Esophagus muscularis mucosa (tissue), 4 donors: Measurements from ENCODE around the gene COL2A1. TPM values are rescaled to one million over a fixed set of nuclear protein-coding genes. Genes with fewer than 3 reads are reported as not detected.

ENCODE experiments used
- DNase-seq: peaks from one replicate; pipeline ENCODE4 v3.0.0-alpha.2; 2017; ENCODE audit errors: extremely low spot score
- H3K27ac ChIP-seq, 4 donors: fragments of 200-600 bp; sonication (generic); replicated peaks in 1 of 4; 1 replicate in 3 of 4; 2 replicates in 1 of 4; pipeline ENCODE4 v1.5.1; 2016 to 2019; ENCODE audit warnings: mild to moderate bottlenecking in 1 of 4
- H3K27me3 ChIP-seq, 4 donors: fragments of 200-600 bp; sonication (generic); one replicate each; pipeline versions ENCODE4 v1.5.1 to v1.6.0; 2016 to 2019
- H3K36me3 ChIP-seq, 4 donors: fragments of 200-600 bp; sonication (generic); one replicate each; pipeline ENCODE4 v1.5.1; 2016 to 2019
- H3K4me1 ChIP-seq, 4 donors: fragments of 200-600 bp; sonication (generic); one replicate each; pipeline ENCODE4 v1.5.1; 2016 to 2019
- H3K4me3 ChIP-seq, 4 donors: fragments of 200-600 bp; sonication (generic); 1 replicate in 2 of 4; 2 replicates in 2 of 4; pipeline ENCODE4 v1.5.1; 2016 to 2019; ENCODE audit warnings: mild to moderate bottlenecking in 4 of 4, moderate library complexity in 1 of 4
- H3K9me3 ChIP-seq, 4 donors: fragments of 200-600 bp; sonication (generic); 1 replicate in 3 of 4; 2 replicates in 1 of 4; pipeline ENCODE4 v1.5.1; 2016 to 2019
- EP300 ChIP-seq: sonication (generic); formaldehyde crosslinking; IDR thresholded peaks from one replicate; pipeline ENCODE4 v1.6.1; 2017; ENCODE audit warnings: antibody characterized with exemption
- POLR2A ChIP-seq: fragments of 450-650 bp; IDR thresholded peaks from one replicate; pipeline ENCODE4 v1.6.1; 2017; ENCODE audit warnings: antibody characterized with exemption, moderate library complexity, mild to moderate bottlenecking, low read depth
- POLR2AphosphoS5 ChIP-seq, 2 donors: sonication (generic); formaldehyde crosslinking; IDR thresholded peaks; one replicate each; pipeline ENCODE4 v1.6.1; 2017; ENCODE audit warnings: antibody characterized with exemption in 2 of 2
- WGBS: methylation state at CpG from one replicate; pipeline ENCODE4 v1.1.5; 2018; 5-methylcytosine and 5-hydroxymethylcytosine counted together
- intact Hi-C: fragments of 100-400 bp; cut with DNase I; formaldehyde crosslinking; loops from one replicate; pipeline ENCODE4 v1.15.1; 2023
- total RNA-seq, 4 donors: library from RNA; depleted of rRNA; stranded (reverse); fragments of >200 nt; gene quantifications; one replicate each; pipeline versions ENCODE4 v1.1.0 to v1.2.1, GENCODE V29; 2016
- TF ChIP-seq, protein P1 (sequence below), 3 experiments: fragments of 200-600 bp in 2 of 3; fragments of 450-650 bp in 1 of 3; sonication (generic) in 2 of 3; IDR thresholded peaks; one replicate each; pipeline ENCODE4 v1.5.1; 2017 to 2019; ENCODE audit warnings: antibody characterized with exemption in 3 of 3, mild to moderate bottlenecking in 2 of 3, moderate library complexity in 1 of 3

The COL2A1 gene
- total RNA-seq, 4 donors from 2014 or later = not detected

DNA sequence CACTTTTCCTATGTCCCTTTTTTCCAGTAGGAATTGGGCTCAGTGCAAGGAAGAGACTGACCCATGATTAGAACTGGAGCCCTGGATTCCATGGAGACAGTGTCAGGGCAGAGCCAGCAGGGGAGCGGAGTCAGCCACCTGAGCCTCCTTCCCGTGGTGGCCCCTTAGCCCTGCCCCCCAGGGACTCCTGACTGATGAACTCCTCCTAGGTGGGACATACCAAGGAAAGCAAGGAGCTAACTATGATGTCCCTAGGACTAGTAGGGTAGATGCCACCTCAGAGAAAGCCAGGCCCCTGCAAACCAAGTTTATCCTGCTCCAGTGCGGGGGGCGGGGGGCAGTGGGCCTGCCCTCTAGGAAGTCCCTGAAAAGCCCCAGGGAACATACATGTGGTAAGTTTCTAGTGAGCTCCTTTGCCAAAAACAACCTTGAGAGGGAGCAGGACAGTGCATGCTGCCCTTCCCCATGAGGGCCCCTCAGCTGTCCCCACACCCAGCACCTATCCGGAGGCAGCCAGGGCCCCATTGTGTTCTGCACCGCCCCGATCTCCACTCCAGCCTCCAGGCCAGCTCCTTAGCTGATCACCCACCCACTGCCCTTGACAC is 6.2 kb upstream of the COL2A1 start:
- H3K27me3 ChIP-seq = peaks cover 0 to 61% (median 6%) of the 10 kb centered on the region in 4 donors
- peaks cover 0 to under 1% (median 0%) of the 10 kb centered on the region in 4 donors for H3K4me1 ChIP-seq
- no peak overlapping the region for H3K27ac ChIP-seq
- 58% methylated on average over 5 of the region's 7 CpGs for WGBS
- intact Hi-C loops = no loop called here
- TF ChIP-seq, protein P1, sequence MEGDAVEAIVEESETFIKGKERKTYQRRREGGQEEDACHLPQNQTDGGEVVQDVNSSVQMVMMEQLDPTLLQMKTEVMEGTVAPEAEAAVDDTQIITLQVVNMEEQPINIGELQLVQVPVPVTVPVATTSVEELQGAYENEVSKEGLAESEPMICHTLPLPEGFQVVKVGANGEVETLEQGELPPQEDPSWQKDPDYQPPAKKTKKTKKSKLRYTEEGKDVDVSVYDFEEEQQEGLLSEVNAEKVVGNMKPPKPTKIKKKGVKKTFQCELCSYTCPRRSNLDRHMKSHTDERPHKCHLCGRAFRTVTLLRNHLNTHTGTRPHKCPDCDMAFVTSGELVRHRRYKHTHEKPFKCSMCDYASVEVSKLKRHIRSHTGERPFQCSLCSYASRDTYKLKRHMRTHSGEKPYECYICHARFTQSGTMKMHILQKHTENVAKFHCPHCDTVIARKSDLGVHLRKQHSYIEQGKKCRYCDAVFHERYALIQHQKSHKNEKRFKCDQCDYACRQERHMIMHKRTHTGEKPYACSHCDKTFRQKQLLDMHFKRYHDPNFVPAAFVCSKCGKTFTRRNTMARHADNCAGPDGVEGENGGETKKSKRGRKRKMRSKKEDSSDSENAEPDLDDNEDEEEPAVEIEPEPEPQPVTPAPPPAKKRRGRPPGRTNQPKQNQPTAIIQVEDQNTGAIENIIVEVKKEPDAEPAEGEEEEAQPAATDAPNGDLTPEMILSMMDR (IDR thresholded peaks at IDR 0.05) = no peak
- TF ChIP-seq POLR2AphosphoS5 (IDR thresholded peaks at IDR 0.05) = no peak
- no peak for TF ChIP-seq POLR2A
- no peak for TF ChIP-seq EP300
- no peak for DNase-seq
- no peak overlapping the region for H3K4me3 ChIP-seq
- no peaks in the 10 kb centered on the region for H3K9me3 ChIP-seq
- H3K36me3 ChIP-seq = no peaks in the 10 kb centered on the region

DNA sequence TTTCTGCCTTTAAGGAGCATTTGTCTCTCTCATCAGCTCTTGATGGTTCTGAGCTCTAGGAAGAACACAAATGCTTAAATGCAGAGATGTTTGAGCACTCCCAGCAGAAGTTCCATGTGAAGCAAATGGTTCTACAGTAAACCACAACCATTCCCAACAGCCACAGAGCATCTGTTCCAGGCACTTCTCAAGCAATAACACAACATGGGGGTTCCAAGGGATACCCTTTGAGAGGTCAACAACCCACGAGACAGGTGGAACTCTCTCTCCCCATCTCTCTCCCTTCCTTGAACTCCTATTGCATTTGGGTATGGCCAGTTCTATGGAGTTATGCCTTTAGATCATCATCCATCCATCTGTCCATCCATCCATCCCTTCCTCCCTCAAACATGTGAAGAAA is 5.2 kb upstream of the COL2A1 start:
- Histone ChIP-seq H3K4me3 (no peak overlapping the region), H3K27ac (no peak overlapping the region), H3K4me1 (peaks cover 4 to 10% (median 7%) of the 10 kb centered on the region in 4 donors), H3K36me3 (no peaks in the 10 kb centered on the region), H3K9me3 (no peaks in the 10 kb centered on the region), H3K27me3 (peaks cover 3 to 65% (median 16%) of the 10 kb centered on the region in 4 donors)
- DNase-seq = no peak
- intact Hi-C loops = no loop called here
- whole genome bisulfite sequencing = 81% methylated on average over 1 of the region's 1 CpG
- TF ChIP-seq EP300 (no peak), POLR2AphosphoS5 (IDR thresholded peaks at IDR 0.05) (no peak), POLR2A (no peak)
- TF ChIP-seq, protein P1 (IDR thresholded peaks at IDR 0.05) = no peak

DNA sequence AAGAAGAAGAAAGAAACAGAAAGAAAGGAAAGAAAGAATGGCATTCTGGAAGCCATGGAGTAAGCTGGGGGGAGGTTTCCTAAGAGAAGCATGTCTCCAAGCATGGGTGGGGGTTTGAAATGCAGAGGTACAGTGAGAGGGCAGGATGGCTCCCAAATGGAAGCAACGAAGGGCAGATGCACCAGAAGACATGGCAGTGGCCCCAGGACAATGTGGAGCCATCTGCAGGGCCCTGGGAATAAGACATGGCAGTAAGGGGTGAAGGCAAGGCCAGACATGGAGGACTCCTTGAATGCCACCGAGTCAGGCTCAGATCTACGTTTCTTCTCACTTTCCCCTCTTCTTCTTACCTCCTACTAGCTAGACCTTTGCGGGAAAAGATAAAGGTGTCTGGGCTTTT is 4.7 kb upstream of the COL2A1 start:
- Histone ChIP-seq H3K4me3 (no peak overlapping the region), H3K4me1 (peaks cover 9 to 15% (median 12%) of the 10 kb centered on the region in 4 donors), H3K27me3 (peaks cover 7 to 68% (median 21%) of the 10 kb centered on the region in 4 donors), H3K36me3 (no peaks in the 10 kb centered on the region), H3K27ac (no peak overlapping the region), H3K9me3 (no peaks in the 10 kb centered on the region)
- no peak for DNase-seq
- intact Hi-C loops = no loop called here
- 81% methylated on average over 4 of the region's 4 CpGs for WGBS
- TF ChIP-seq EP300 = no peak
- no peak for TF ChIP-seq POLR2A
- TF ChIP-seq POLR2AphosphoS5 (IDR thresholded peaks at IDR 0.05) = no peak
- TF ChIP-seq, protein P1 (IDR thresholded peaks at IDR 0.05) = no peak

DNA sequence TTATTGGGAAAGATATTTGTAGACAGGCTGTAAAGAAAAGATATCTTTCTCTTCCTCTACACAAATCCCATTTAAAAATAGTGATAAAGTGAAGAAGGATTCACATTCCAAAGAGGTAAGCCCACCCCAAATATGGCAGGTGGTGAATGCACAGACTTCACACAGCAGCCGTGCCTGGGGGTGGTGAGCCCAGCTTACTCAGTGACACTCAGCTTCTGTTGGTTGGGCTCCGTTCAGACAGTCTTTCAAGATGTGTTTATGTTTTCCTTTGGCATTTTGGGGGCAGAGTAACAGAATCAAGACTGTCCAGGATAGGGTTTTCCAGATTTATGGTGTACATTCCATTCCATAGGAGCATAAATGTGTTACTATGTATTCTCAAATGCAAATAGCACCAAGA is 4.1 kb upstream of the COL2A1 start:
- Histone ChIP-seq H3K4me1 (peaks cover 15 to 21% (median 18%) of the 10 kb centered on the region in 4 donors), H3K27ac (no peak overlapping the region), H3K9me3 (no peaks in the 10 kb centered on the region), H3K4me3 (no peak overlapping the region), H3K36me3 (no peaks in the 10 kb centered on the region), H3K27me3 (peaks cover 13 to 74% (median 27%) of the 10 kb centered on the region in 4 donors)
- no peak for TF ChIP-seq POLR2A
- no peak for TF ChIP-seq EP300
- TF ChIP-seq, protein P1 (IDR thresholded peaks at IDR 0.05) = no peak
- no peak for TF ChIP-seq POLR2AphosphoS5 (IDR thresholded peaks at IDR 0.05)
- no peak for DNase-seq
- 50% methylated on average over 2 of the region's 2 CpGs for WGBS
- intact Hi-C loops = no loop called here

DNA sequence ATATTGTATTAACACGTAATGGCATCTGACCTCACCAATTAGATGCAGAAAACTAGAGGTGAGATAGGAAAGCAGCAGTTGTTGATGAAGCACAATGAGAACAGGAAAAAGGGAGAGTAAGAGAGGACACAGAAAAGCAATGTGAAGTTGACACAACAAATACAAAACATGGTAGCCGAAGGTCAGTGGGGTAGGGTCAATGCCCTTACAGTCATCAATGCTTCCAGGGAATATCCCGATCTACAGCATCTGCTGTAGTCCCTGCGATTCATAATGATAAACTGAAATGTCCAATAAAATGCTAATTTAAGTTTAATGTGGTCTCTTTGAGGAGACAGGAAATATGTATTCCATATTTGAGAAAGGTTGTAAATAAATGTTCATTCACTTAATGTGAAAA is 2.9 kb upstream of the COL2A1 start:
- TF ChIP-seq POLR2A (no peak), POLR2AphosphoS5 (IDR thresholded peaks at IDR 0.05) (no peak)
- TF ChIP-seq, protein P1 (IDR thresholded peaks at IDR 0.05) = no peak
- no peaks in the 10 kb centered on the region for H3K9me3 ChIP-seq
- intact Hi-C loops = no loop called here
- 91% methylated on average over 4 of the region's 4 CpGs for WGBS
- no peak overlapping the region for H3K4me3 ChIP-seq
- H3K27ac ChIP-seq = no peak overlapping the region
- no peaks in the 10 kb centered on the region for H3K36me3 ChIP-seq
- H3K27me3 ChIP-seq = peaks cover 14 to 86% (median 36%) of the 10 kb centered on the region in 4 donors
- peaks cover 27 to 33% (median 29%) of the 10 kb centered on the region in 4 donors for H3K4me1 ChIP-seq
- DNase-seq = no peak
